Left cardiac atrium (tissue), 4 donors: ENCODE results near the gene BICC1. TPM values are rescaled to one million over a fixed set of nuclear protein-coding genes. Genes with fewer than 3 reads are reported as not detected.

ENCODE experiments used
- ATAC-seq, 2 donors: fragments of 200-7000 bp; cut with Tn5 transposase; one replicate each; pipeline ENCODE4 v1.9.1; 2020; ENCODE audit warnings: mild to moderate bottlenecking in 2 of 2, moderate library complexity in 2 of 2
- DNase-seq: peaks from one replicate; pipeline ENCODE4 v3.0.0-alpha.2; 2020
- intact Hi-C, 2 donors: fragments of 100-400 bp; cut with DNase I; formaldehyde crosslinking; loops; one replicate each; pipeline versions ENCODE4 v1.14.1 to v1.15.1; 2022 to 2023
- total RNA-seq, 2 donors: library from RNA; stranded (reverse); fragmentation: NEBNext Ultra II Directional; extraction: Animal tissue kit (Norgen Biotek cat#: 25700); gene quantifications; one replicate each; pipeline ENCODE4 v1.2.1, GENCODE V29; 2021
- donor health status: DM: no; HTN: yes; CAD: no.
- donor health status: DM: no; HTN: yes; CAD: no; lungs with severe emphysema.
- donor health status: DM: yes; HTN: yes; CAD: no.
- donor health status: Dilated cardiomyopathy.

The BICC1 gene
- total RNA-seq, 2 donors from 2014 or later = 13.0 to 14.2 TPM

- DNase-seq (peak; percentile 65), ATAC-seq (peak; percentile 64 to 79)
- intact Hi-C loops = no loop called here
Measured at GRCh38 chr10:58513188-58514110, 777 bp downstream of the BICC1 start.

DNA sequence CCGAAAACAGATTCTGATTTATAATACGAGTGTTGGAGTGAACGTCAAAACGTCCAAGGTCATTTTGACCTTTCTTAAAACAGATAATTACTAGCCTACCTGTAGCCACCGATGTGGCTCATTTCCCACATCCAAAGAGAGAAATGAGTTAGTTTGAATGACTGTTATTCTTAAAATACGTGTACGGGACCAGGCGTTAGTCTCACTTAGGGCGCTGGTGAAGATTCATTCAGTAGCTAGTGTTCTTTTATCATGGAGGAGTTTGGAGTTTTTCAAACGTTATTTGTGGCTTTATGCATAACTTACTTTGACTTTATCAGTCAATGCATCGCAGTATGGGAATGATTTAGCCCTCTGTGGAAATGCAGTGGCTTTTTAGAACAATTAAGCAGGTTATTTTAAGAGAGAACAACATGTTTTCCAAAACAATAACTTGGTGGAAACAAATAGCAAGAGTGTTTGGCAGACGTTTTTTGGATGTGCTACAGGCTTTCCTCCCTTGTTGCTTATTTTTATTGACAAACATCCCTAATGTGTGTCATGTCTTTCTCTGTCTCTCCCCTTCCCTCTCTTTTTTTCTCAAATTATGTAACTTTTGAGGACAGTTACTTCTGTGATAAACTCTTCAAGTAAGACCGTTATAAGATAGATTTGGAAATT lies 1.6 kb downstream of the BICC1 start:
- DNase-seq (no peak), ATAC-seq (no peak)
- intact Hi-C loops = no loop called here

- ATAC-seq = no peak
- no peak for DNase-seq
- intact Hi-C loops = no loop called here
Measured at GRCh38 chr10:58515291-58515941, 2.7 kb downstream of the BICC1 start.

DNA sequence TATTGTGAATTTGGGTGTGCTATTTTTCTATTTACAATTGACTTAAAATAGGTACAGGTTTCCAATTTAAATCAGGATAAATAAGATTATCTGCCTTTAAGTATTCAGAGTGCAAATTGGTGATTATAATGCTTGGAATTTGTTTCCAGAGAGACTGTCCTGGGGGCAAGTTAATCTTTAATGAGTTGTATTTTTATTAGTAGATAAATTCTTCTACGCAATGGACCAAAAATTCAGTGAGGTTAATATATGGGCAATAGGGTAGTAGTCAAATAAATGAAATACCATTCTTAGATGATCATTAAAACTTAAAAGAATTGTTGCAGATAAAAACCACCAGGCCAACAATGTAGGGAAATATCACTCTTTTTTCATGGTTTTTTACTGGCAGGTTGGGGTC lies 3.4 kb downstream of the BICC1 start:
- no peak for DNase-seq
- no peak for ATAC-seq
- intact Hi-C loops = no loop called here

DNA sequence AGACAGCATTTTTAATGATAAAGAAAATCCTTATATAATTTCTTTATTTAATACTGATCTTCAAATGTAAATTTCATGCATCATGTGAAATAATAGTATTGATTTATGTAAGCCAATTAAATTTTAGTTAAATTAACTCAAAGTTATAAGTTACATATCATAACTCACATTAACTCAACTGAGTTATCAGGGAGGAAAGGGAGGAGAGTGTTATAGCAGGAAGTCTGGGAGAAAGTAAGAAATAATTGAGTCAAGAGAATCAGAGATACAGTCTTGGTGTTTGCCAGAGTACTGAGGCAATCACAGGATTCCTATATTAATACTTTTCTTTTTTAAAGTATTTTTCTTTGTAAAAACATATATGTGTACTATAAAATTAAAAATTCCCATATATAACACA lies 4.0 kb downstream of the BICC1 start:
- DNase-seq (no peak), ATAC-seq (no peak)
- intact Hi-C loops = no loop called here

DNA sequence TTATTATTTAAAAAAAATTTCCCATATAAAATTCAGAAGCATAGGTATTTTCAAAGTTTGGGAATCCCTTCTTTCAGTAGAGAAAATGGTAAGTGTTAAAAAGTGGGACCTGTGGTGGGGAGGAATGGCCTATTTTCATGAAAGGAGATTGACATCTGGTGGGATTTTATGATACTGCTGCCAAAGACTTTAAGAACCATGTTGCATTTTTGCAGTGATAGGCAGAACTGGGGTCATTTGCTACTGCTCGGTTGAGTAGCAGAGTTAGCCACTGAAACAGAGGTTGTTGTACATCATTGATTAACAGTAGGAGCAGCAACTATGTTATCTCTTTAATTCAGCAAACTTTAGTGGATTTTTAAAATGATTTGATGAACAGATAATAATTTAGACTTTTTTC lies 4.4 kb downstream of the BICC1 start:
- intact Hi-C loops = no loop called here

DNA sequence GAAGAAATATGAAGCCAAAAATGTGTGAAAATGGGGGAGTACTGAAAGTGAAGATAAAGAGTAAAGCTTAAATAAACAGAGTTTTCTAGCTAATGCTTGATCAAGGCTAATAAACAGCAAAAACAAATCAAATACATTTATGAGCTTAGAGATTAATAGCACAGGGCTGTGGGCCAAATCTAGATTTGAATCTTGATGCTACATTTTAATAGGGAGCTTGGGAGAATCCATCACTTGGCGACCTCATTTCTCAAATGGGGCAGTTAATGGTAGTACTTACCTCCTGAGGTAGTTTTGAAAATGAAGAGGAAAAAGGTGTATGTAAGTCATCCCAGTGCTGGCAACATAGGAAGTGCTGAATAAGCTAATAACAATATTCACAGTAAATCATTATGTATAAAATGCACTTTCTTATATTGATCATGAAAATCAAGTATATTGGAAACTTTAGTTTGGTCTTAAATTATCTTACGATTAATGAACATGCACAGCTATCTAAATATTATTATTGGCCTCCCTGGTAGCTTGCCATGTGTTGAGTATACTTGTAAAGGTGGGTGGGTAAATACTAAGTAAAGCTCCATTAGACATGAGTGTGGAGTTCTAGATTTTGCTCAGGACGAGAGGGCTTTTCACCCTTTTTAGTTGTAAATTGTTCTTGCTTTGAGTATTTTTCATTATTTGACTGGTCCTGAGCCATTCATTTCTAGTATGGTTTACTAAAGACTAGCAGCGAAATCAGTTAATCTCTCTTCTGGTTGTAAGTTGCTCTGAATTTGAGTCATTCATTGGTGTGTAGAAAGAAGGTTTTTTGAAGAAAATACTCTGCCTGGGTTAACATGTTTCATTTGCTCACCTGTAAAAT lies 5.1 kb downstream of the BICC1 start:
- intact Hi-C loops = no loop called here
- ATAC-seq (no peak), DNase-seq (no peak)

More for the DNA sequence above, 4.4 kb downstream of the BICC1 start:
- DNase-seq = no peak
- no peak for ATAC-seq

DNA sequence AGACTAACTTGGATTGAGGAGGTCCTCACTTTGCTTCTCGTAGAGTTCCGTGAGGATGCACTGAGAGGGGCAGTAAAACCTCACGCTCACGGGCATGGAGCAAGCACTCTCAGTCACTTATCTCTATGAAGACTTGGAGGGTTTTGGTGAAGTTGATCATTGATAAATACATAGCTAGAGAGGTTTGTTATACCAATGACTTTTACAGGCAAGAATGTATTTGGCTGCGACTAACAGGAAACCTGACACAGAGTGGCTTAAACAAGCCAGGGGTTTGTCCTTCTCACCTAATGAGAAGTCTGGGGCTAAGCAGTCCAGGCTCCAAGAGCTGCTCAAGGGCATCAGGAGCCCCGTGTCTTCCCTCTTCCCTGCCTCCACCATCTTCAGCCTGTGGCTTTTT lies 6.1 kb downstream of the BICC1 start:
- intact Hi-C loops = no loop called here
- DNase-seq (no peak), ATAC-seq (no peak)

DNA sequence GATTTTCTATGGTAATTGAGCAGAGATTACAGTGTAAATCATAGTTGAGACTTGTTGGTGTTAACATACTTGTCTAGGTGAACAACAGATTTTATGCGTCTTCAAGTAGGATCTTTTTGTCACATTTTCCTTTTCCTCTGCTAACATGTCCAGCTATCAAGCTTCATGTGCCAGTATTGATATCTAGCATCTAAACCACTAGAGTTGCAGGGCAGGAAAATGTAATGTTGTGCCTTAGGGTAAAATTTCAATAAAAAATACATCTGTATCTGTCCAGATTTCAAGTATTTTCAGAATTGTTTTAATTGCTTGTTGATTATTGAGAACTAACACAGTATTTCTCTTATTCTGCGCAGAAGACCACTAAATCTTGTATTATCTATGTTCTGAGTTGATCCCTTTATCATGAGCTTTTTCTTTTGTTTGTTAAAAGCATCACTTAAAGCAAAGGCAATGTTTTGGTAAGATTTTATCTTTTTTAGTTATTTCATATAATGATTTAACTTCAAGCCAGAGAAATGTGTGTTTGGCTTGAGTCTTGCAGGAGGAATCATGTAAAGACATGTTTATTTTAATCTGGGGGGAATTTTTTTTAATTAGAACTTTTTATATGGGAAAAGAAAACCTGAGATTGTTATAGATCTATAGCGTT lies 16.5 kb downstream of the BICC1 start:
- intact Hi-C loops = no loop called here
- DNase-seq = no peak
- no peak for ATAC-seq

- DNase-seq (peak; percentile 24), ATAC-seq (peak in 1 of 2 donors; percentile 55)
- intact Hi-C loops = loop anchor here in 1 of 2 donors (10.0 kb wide), 1 partner anchor 424 kb away; no protein-coding TSS in a partner anchor
Measured at GRCh38 chr10:58531084-58531695, 18.5 kb downstream of the BICC1 start.

DNA sequence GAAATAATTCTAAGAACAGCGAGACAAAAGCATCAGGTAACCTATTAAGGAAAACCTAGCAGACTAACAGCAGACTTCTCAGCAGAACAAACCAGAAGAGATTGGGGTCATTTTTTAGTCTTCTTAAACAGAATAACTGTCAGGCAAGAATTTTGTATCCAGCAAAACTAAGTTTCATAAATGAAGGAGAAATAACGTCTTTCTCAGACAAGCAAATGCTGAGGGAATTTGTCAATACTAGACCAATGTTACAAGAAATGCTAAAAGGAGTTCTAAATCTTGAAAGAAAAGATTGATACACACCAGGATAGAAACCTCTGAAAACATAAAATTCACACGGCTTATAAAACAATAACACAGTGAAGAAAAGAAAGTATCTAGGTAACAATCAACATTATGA lies 22.6 kb downstream of the BICC1 start:
- DNase-seq = no peak
- intact Hi-C loops = loop anchor here in 1 of 2 donors (10.0 kb wide), 1 partner anchor 419 kb away; no protein-coding TSS in a partner anchor
- no peak for ATAC-seq

DNA sequence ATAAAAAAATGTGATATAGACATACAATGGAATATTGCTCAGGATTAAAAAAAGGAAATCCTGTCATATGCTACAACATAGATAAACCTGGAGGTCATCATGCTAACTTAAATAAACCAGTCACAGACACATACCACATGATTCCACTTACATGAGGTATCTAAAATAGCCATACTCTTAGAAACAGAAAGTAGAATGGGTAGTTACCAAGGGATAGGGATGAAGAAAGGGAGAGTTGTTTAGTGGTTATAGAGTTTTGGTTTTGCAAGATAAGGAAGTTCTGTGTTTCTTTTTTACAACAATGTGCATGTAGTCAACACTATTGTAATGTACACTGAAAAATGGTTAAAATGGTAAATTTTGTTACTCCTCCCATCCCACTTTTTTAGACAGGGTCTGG lies 30.5 kb downstream of the BICC1 start:
- DNase-seq (no peak), ATAC-seq (no peak)
- intact Hi-C loops = no loop called here

GRCh38 chr10:58544135-58544534 lies 31.5 kb downstream of the BICC1 start:
- DNase-seq = no peak
- intact Hi-C loops = no loop called here
- ATAC-seq = no peak

GRCh38 chr10:58545427-58545826 lies 32.8 kb downstream of the BICC1 start:
- DNase-seq (no peak), ATAC-seq (no peak)
- intact Hi-C loops = no loop called here

- DNase-seq (no peak), ATAC-seq (no peak)
- intact Hi-C loops = no loop called here
Measured at GRCh38 chr10:58546137-58546536, 33.5 kb downstream of the BICC1 start.

DNA sequence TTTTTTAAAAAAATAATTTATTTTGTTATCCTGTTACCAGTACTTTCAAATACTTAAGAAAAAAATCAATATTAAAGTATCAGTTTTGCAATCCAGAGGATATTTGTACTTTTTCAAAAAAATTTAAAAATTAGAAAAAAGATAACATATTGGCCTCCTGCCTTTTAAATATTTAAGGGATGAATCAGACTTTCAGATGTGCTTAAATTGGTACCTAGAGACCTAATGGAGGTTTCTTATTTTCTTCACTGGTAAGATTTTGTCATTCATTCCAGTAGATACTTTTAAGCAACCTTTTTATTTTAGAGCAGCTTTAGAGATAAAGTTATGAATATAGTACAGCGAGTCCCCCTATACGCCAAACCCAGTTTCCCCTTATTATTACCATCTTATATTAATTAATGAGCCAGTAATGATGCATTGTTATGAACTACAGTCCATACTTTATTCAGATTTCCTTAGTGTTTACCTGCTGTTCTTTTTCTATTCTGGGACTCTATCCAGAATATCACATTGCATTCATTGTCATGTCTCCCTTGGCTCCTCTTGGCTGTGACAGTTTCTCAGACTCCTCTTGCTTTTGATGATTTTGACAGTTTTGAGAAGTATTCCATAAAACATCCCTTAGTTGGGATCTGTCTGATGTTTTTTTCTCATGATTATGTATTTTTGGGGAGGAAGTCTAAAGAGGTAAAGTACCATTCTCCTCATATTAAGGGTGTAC lies 34.2 kb downstream of the BICC1 start:
- DNase-seq = no peak
- intact Hi-C loops = no loop called here
- ATAC-seq = no peak

GRCh38 chr10:58547963-58548362 lies 35.3 kb downstream of the BICC1 start:
- intact Hi-C loops = no loop called here
- DNase-seq (no peak), ATAC-seq (no peak)

GRCh38 chr10:58554316-58554715 lies 41.6 kb downstream of the BICC1 start:
- intact Hi-C loops = no loop called here
- ATAC-seq = no peak
- no peak for DNase-seq
